MM.1S (cell line): ENCODE data around the gene UBE2G2.

Experiments used
- EZH2 ChIP-seq: fragments of 300-600 bp; sonication (generic); optimal IDR thresholded peaks from 2 replicates; pipeline ENCODE3; 2017; ENCODE audit warnings: low read depth, mild to moderate bottlenecking, antibody characterized with exemption, low read length, mixed read lengths
- TF ChIP-seq, protein P1 (sequence below): fragments of 300-600 bp; sonication (generic); IDR thresholded peaks from 2 replicates; pipeline ENCODE4 v1.5.1; 2016; ENCODE audit warnings: antibody characterized with exemption, low read length, mixed read lengths

GRCh38 chr21:44783020-44783696 lies 18.5 kb downstream of the UBE2G2 start:
- TF ChIP-seq, protein P1, sequence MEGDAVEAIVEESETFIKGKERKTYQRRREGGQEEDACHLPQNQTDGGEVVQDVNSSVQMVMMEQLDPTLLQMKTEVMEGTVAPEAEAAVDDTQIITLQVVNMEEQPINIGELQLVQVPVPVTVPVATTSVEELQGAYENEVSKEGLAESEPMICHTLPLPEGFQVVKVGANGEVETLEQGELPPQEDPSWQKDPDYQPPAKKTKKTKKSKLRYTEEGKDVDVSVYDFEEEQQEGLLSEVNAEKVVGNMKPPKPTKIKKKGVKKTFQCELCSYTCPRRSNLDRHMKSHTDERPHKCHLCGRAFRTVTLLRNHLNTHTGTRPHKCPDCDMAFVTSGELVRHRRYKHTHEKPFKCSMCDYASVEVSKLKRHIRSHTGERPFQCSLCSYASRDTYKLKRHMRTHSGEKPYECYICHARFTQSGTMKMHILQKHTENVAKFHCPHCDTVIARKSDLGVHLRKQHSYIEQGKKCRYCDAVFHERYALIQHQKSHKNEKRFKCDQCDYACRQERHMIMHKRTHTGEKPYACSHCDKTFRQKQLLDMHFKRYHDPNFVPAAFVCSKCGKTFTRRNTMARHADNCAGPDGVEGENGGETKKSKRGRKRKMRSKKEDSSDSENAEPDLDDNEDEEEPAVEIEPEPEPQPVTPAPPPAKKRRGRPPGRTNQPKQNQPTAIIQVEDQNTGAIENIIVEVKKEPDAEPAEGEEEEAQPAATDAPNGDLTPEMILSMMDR, result no peak
- TF ChIP-seq EZH2, result no peak
